NCI-H2227 (cell line): Measurements from ENCODE around the gene TPRA1.
A peak's percentile ranks its signal among the peaks of the same experiment; 100 is the strongest.

Experiments
- DNase-seq: peaks from one replicate; lab custom pipeline; 2025; ENCODE audit not compliant: unreplicated experiment; lab: John Stamatoyannopoulos, UW

The TPRA1 gene

GRCh38 chr3:127566833-127567232 lies 23.7 kb downstream of the TPRA1 start:
- no peak for DNase-seq

- DNase-seq: no peak
Observed at GRCh38 chr3:127565711-127566110, 24.8 kb downstream of the TPRA1 start.

GRCh38 chr3:127560051-127560787 lies 30.3 kb downstream of the TPRA1 start:
- DNase-seq: no peak

- DNase-seq: peak; percentile 6
Observed at GRCh38 chr3:127556565-127556964, 34.0 kb downstream of the TPRA1 start.

- DNase-seq: no peak
Observed at GRCh38 chr3:127555108-127555507, 35.4 kb downstream of the TPRA1 start.

- DNase-seq: no peak
Observed at GRCh38 chr3:127552038-127552437, 38.5 kb downstream of the TPRA1 start.

GRCh38 chr3:127551178-127551577 lies 39.4 kb downstream of the TPRA1 start:
- no peak for DNase-seq

- no peak for DNase-seq
Observed at GRCh38 chr3:127550468-127551157, 39.9 kb downstream of the TPRA1 start.

- DNase-seq: no peak
Observed at GRCh38 chr3:127549826-127550467, 40.6 kb downstream of the TPRA1 start.

GRCh38 chr3:127547761-127548605 lies 42.5 kb downstream of the TPRA1 start:
- DNase-seq: peak; percentile 68

- DNase-seq: no peak
Observed at GRCh38 chr3:127546970-127547733, 43.4 kb downstream of the TPRA1 start.

GRCh38 chr3:127546554-127546953 lies 44.0 kb downstream of the TPRA1 start:
- DNase-seq: no peak

GRCh38 chr3:127545711-127546457 lies 44.6 kb downstream of the TPRA1 start:
- no peak for DNase-seq

GRCh38 chr3:127545216-127545615 lies 45.3 kb downstream of the TPRA1 start:
- DNase-seq: no peak

GRCh38 chr3:127544803-127545201 lies 45.7 kb downstream of the TPRA1 start:
- no peak for DNase-seq

GRCh38 chr3:127544192-127544802 lies 46.2 kb downstream of the TPRA1 start:
- peak; percentile 58 for DNase-seq

- no peak for DNase-seq
Observed at GRCh38 chr3:127543441-127543840, 47.1 kb downstream of the TPRA1 start.

GRCh38 chr3:127542441-127542952 lies 48.0 kb downstream of the TPRA1 start:
- DNase-seq: no peak

GRCh38 chr3:127541320-127541719 lies 49.2 kb downstream of the TPRA1 start:
- no peak for DNase-seq
